ENCODE measurements around the gene VMAC. TPM values are rescaled to one million over a fixed set of nuclear protein-coding genes. Genes with fewer than 3 reads are reported as not detected.

Gene VMAC
- total and polyA plus RNA-seq, 2 donors (not counting 1 experiment from before 2014, with no cell fraction given), result 27.1 to 27.2 TPM

GRCh38 chr19:5864013-5864720 lies 40.5 kb upstream of the VMAC start:
- ChIA-PET POLR2A (no interaction called here), CTCF (no interaction called here)
- intact Hi-C loops (cut with micrococcal nuclease), result no loop called here
- H3K9me3 ChIP-seq (ENCODE audit: control extremely low read depth in 1 of 3, control insufficient read depth in 2 of 3, insufficient read depth in 1 of 3, low read length in 2 of 3), result no peaks in the 10 kb centered on the region
- DNase-seq (no peak), ATAC-seq (ENCODE audit: low read depth) (no peak)
- WGBS (ENCODE audit: insufficient coverage), result 83% methylated on average over 7 of the region's 9 CpGs
- no peak overlapping the region for H3K4me3 ChIP-seq (ENCODE audit: control extremely low read depth in 1 of 5, extremely low read depth in 1 of 5, insufficient read depth in 1 of 5, low read depth in 2 of 5, low read length in 4 of 5)
- H3K9ac ChIP-seq (ENCODE audit: low read length), result no peak overlapping the region
- no peaks in the 10 kb centered on the region for H4K20me1 ChIP-seq (ENCODE audit: control insufficient read depth, insufficient read depth, low read length, poor library complexity, severe bottlenecking)
- H3K27ac Mint-ChIP-seq, result no peak overlapping the region
- H3K4me2 ChIP-seq (replicated peaks; ENCODE audit: low read depth, low read length, poor library complexity, severe bottlenecking), result no peak overlapping the region
- H3K9me3 Mint-ChIP-seq (ENCODE audit: insufficient read depth), result no peaks in the 10 kb centered on the region
- no peak overlapping the region for H3K4me3 Mint-ChIP-seq
- no peak for TF ChIP-seq EZH2 (IDR thresholded peaks at IDR 0.05; ENCODE audit: borderline replicate concordance, insufficient read depth, low read depth, low read length, poor library complexity, severe bottlenecking)
- TF ChIP-seq, protein P1, sequence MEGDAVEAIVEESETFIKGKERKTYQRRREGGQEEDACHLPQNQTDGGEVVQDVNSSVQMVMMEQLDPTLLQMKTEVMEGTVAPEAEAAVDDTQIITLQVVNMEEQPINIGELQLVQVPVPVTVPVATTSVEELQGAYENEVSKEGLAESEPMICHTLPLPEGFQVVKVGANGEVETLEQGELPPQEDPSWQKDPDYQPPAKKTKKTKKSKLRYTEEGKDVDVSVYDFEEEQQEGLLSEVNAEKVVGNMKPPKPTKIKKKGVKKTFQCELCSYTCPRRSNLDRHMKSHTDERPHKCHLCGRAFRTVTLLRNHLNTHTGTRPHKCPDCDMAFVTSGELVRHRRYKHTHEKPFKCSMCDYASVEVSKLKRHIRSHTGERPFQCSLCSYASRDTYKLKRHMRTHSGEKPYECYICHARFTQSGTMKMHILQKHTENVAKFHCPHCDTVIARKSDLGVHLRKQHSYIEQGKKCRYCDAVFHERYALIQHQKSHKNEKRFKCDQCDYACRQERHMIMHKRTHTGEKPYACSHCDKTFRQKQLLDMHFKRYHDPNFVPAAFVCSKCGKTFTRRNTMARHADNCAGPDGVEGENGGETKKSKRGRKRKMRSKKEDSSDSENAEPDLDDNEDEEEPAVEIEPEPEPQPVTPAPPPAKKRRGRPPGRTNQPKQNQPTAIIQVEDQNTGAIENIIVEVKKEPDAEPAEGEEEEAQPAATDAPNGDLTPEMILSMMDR (IDR thresholded peaks at IDR 0.05), result no peak
- no peak overlapping the region for H2AFZ ChIP-seq (ENCODE audit: insufficient read depth, low read depth, low read length, poor library complexity, severe bottlenecking)
- no peaks in the 10 kb centered on the region for H3K4me1 Mint-ChIP-seq
- H3K27me3 Mint-ChIP-seq, result peaks cover 16% of the 10 kb centered on the region
- H3K27me3 ChIP-seq (replicated peaks in 1 of 4; ENCODE audit: control extremely low read depth in 1 of 4, control insufficient read depth in 3 of 4, insufficient read depth in 4 of 4, low read length in 3 of 4), result peaks cover 0 to 4% (median 0%) of the 10 kb centered on the region in 4 experiments
- no peaks in the 10 kb centered on the region for H3K79me2 ChIP-seq (ENCODE audit: control insufficient read depth, insufficient read depth, low read length)
- H3K36me3 ChIP-seq (replicated peaks in 1 of 2; ENCODE audit: control extremely low read depth in 1 of 2, control insufficient read depth in 1 of 2, extremely low read depth in 1 of 2, insufficient read depth in 2 of 2, low read length in 1 of 2), result no peaks in the 10 kb centered on the region
- H3K27ac ChIP-seq (ENCODE audit: low read length in 2 of 2), result no peak overlapping the region
- H3K4me1 ChIP-seq (ENCODE audit: control insufficient read depth in 2 of 2, insufficient read depth in 2 of 2, low read length in 2 of 2), result no peaks in the 10 kb centered on the region

DNA sequence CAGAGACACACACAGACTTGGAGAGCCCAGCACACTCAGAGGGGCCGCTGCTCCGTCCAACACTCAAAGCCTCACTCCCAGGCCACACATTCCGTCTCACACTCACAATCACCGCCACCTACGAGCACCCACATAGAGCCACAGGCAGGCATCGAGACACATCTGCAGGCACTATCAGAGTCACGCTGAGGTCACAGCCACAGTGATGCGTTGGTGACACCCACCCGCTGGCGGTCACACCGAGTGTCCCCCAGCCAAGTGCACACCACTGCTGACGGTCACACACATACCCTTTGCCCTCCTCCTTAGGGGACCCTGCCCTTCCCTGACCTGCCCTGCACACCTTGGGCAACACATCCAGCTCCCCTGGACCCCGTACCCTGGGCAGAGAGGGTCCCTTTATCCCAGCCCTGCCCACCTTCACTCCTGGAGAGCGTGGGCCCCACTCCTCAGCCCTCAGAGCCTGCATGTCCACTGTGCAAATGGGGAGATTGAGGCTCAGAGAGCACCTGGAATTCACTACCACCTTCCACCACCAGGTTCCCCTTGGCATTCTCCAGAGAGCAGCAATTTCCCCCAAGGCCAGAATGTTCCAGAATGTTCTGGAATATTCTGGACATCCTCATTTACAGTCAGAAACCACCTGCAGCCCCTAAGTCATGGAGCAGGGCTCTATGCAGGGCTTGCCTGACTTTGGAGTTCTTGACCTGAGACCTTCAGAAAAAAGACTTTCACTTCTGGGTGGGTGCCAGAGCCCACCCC lies 39.8 kb upstream of the VMAC start:
- H3K4me1 ChIP-seq (ENCODE audit: control insufficient read depth in 2 of 2, insufficient read depth in 2 of 2, low read length in 2 of 2), result no peaks in the 10 kb centered on the region
- POLR2A ChIA-PET, result no interaction called here
- DNase-seq (no peak), ATAC-seq (ENCODE audit: low read depth) (no peak)
- no peaks in the 10 kb centered on the region for H4K20me1 ChIP-seq (ENCODE audit: control insufficient read depth, insufficient read depth, low read length, poor library complexity, severe bottlenecking)
- H3K4me2 ChIP-seq (replicated peaks; ENCODE audit: low read depth, low read length, poor library complexity, severe bottlenecking), result no peak overlapping the region
- no peak overlapping the region for H3K9ac ChIP-seq (ENCODE audit: low read length)
- no peaks in the 10 kb centered on the region for H3K36me3 ChIP-seq (replicated peaks in 1 of 2; ENCODE audit: control extremely low read depth in 1 of 2, control insufficient read depth in 1 of 2, extremely low read depth in 1 of 2, insufficient read depth in 2 of 2, low read length in 1 of 2)
- no peak overlapping the region for H3K27ac Mint-ChIP-seq
- H3K9me3 Mint-ChIP-seq (ENCODE audit: insufficient read depth), result no peaks in the 10 kb centered on the region
- 92% methylated on average over 14 of the region's 14 CpGs for WGBS (ENCODE audit: insufficient coverage)
- no peak overlapping the region for H3K4me3 ChIP-seq (ENCODE audit: control extremely low read depth in 1 of 5, extremely low read depth in 1 of 5, insufficient read depth in 1 of 5, low read depth in 2 of 5, low read length in 4 of 5)
- no peak overlapping the region for H3K27ac ChIP-seq (ENCODE audit: low read length in 2 of 2)
- H2AFZ ChIP-seq (ENCODE audit: insufficient read depth, low read depth, low read length, poor library complexity, severe bottlenecking), result no peak overlapping the region
- CTCF ChIA-PET, result no interaction called here
- H3K9me3 ChIP-seq (ENCODE audit: control extremely low read depth in 1 of 3, control insufficient read depth in 2 of 3, insufficient read depth in 1 of 3, low read length in 2 of 3), result no peaks in the 10 kb centered on the region
- no peaks in the 10 kb centered on the region for H3K4me1 Mint-ChIP-seq
- TF ChIP-seq, protein P1 (IDR thresholded peaks at IDR 0.05), result no peak
- TF ChIP-seq EZH2 (IDR thresholded peaks at IDR 0.05; ENCODE audit: borderline replicate concordance, insufficient read depth, low read depth, low read length, poor library complexity, severe bottlenecking), result no peak
- peaks cover 16% of the 10 kb centered on the region for H3K27me3 Mint-ChIP-seq
- H3K79me2 ChIP-seq (ENCODE audit: control insufficient read depth, insufficient read depth, low read length), result no peaks in the 10 kb centered on the region
- H3K4me3 Mint-ChIP-seq, result no peak overlapping the region
- H3K27me3 ChIP-seq (replicated peaks in 1 of 4; ENCODE audit: control extremely low read depth in 1 of 4, control insufficient read depth in 3 of 4, insufficient read depth in 4 of 4, low read length in 3 of 4), result peaks cover 0 to 4% (median 0%) of the 10 kb centered on the region in 4 experiments
- intact Hi-C loops (cut with micrococcal nuclease), result no loop called here

Data from B cell (primary cell).